NCI-H1417 (cell line): ENCODE measurements around the gene OTX1.
"Not testable (repeated sequence)": the region's sequence is repeated elsewhere in the genome, so short reads cannot be mapped to it uniquely, and the experiment has no call there.

Experiments
- DNase-seq, 3 experiments: peaks; one replicate each; lab custom pipeline; 2025; lab: John Stamatoyannopoulos, UW

Gene OTX1

GRCh38 chr2:63058921-63059792 is 8.5 kb downstream of the OTX1 start:
- DNase-seq, result peak in 1 of 3 experiments; percentile 3

- DNase-seq, result peak in 2 of 3 experiments; percentile 32 to 38
Observed at GRCh38 chr2:63059793-63060471, 9.3 kb downstream of the OTX1 start.

- no peak for DNase-seq
Observed at GRCh38 chr2:63060472-63060991, 9.9 kb downstream of the OTX1 start.

- DNase-seq, result peak in 1 of 3 experiments; percentile 46
Observed at GRCh38 chr2:63064197-63064596, 13.6 kb downstream of the OTX1 start.

- no peak for DNase-seq
Observed at GRCh38 chr2:63064661-63065060, 14.0 kb downstream of the OTX1 start.

- no peak for DNase-seq
Observed at GRCh38 chr2:63066265-63066664, 15.6 kb downstream of the OTX1 start.

GRCh38 chr2:63066838-63067237 is 16.2 kb downstream of the OTX1 start:
- DNase-seq, result no peak

- no peak for DNase-seq
Observed at GRCh38 chr2:63071664-63072063, 21.0 kb downstream of the OTX1 start.

- DNase-seq, result no peak
Observed at GRCh38 chr2:63073994-63074393, 23.4 kb downstream of the OTX1 start.

- not testable (repeated sequence) for DNase-seq
Observed at GRCh38 chr2:63074399-63074798, 23.8 kb downstream of the OTX1 start.

- peak in 2 of 3 experiments; percentile 9 to 16 for DNase-seq
Observed at GRCh38 chr2:63078852-63079606, 28.4 kb downstream of the OTX1 start.

GRCh38 chr2:63081404-63081803 is 30.8 kb downstream of the OTX1 start:
- DNase-seq, result no peak

GRCh38 chr2:63086687-63087086 is 36.1 kb downstream of the OTX1 start:
- no peak for DNase-seq

GRCh38 chr2:63092401-63092800 is 41.8 kb downstream of the OTX1 start:
- no peak for DNase-seq

- no peak for DNase-seq
Observed at GRCh38 chr2:63092857-63093256, 42.2 kb downstream of the OTX1 start.

GRCh38 chr2:63093502-63093901 is 42.9 kb downstream of the OTX1 start:
- peak in 1 of 3 experiments; percentile 18 for DNase-seq

- no peak for DNase-seq
Observed at GRCh38 chr2:63096491-63096890, 45.9 kb downstream of the OTX1 start.

GRCh38 chr2:63099032-63099431 is 48.4 kb downstream of the OTX1 start:
- DNase-seq, result no peak

GRCh38 chr2:63101954-63102353 is 51.3 kb downstream of the OTX1 start:
- no peak for DNase-seq

- DNase-seq, result no peak
Observed at GRCh38 chr2:63104482-63104881, 53.9 kb downstream of the OTX1 start.
